Body of pancreas (tissue), 4 donors: ENCODE data around the gene PDIA4.

Experiments used
- POLR2A ChIP-seq, 3 donors: fragments of 450-650 bp; IDR thresholded peaks; one replicate each; pipeline ENCODE4 v1.6.1; 2016; ENCODE audit warnings: antibody characterized with exemption in 3 of 3, mild to moderate bottlenecking in 2 of 3
- TF ChIP-seq, protein P1 (sequence below), 7 experiments: fragments of 450-650 bp in 4 of 7; fragments of 200-600 bp in 3 of 7; sonication (generic) in 3 of 7; IDR thresholded peaks; one replicate each; pipeline ENCODE4 v1.5.1; 2016 to 2019; ENCODE audit warnings: antibody characterized with exemption in 7 of 7

DNA sequence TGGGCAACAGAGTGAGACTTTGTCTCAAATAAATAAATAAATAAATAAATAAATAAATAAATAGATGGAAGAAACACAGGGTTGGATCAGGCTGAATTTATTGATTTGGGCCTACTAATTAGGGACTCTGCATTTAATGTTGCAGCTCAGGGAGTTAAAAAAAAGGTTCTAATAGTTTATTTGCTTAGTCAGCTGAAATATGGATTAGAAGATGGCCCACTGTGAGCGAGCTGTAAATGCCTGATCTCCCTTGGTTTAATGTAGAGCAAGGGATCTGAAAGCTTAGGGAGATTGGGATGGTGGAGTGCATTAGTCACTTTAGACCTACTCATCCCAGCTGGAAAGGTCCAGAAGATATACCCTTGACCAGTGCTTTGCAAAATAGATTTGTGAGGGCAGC lies 25.1 kb upstream of the PDIA4 start:
- TF ChIP-seq, protein P1, sequence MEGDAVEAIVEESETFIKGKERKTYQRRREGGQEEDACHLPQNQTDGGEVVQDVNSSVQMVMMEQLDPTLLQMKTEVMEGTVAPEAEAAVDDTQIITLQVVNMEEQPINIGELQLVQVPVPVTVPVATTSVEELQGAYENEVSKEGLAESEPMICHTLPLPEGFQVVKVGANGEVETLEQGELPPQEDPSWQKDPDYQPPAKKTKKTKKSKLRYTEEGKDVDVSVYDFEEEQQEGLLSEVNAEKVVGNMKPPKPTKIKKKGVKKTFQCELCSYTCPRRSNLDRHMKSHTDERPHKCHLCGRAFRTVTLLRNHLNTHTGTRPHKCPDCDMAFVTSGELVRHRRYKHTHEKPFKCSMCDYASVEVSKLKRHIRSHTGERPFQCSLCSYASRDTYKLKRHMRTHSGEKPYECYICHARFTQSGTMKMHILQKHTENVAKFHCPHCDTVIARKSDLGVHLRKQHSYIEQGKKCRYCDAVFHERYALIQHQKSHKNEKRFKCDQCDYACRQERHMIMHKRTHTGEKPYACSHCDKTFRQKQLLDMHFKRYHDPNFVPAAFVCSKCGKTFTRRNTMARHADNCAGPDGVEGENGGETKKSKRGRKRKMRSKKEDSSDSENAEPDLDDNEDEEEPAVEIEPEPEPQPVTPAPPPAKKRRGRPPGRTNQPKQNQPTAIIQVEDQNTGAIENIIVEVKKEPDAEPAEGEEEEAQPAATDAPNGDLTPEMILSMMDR (IDR thresholded peaks at IDR 0.05), result no peak
- TF ChIP-seq POLR2A (IDR thresholded peaks at IDR 0.05), result no peak
